ENCODE data around the gene AKAP6.

The AKAP6 gene

DNA sequence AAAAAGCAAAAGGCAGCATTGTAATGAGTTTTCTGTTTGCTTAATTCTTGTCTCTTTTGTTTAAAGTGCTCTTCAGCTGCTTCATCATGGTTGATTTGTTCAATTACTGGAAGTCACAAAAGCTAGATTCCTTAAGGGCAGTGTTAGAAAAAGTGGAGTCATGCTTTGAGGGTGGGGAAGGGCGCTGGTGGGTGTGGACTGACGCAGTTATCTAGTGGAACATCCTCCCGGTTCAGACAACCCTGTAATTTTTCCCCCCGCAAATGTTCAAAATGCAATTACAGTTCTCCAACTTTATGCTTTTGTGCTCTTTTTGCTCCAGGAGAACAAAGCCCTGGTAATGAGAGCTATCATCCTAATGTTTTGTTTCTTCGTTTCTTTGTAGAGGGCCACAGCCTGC is 2.1 kb downstream of the AKAP6 start:
- no peak for DNase-seq

DNA sequence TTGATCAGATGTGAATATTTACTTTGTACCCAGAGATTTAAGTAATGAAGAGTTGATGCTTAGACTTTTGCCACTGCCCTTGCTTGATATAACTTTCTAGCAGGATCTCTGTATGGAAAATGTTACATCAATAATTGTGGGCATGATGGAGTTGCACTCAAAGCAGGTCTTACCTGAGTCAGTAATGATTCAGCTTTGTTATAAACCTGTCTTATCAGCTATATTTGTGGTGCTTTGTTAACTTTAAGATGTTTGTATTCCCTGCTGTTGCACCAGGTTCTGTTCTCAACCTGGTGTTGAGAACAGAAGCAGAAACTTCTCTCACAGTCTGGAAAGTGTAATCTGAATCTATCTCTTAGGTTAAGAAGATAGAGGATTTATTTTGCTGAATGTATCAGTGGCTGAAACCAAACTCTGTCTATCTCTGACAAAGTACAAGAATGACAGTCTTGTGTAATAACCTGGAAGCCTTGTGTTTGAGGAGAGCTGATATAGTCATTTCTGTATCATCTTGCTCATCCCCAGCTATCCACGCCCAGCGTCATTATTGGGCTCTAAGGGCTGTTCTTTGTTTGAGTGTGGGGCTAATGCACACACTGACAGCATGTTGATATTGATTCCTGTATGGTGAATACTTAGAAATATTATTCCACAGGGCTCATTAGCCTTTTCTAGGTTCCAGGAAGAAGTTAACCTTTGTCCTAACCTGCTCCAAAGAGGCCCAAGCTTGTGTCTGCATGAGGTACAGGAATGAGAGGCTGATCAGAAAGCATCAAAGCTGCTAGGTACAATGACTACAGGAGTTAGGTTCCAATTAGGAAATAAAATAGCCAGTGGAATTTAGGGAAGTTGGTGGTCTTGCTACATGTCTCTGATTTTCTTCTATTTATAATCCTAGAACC is 3.6 kb downstream of the AKAP6 start:
- no peak for DNase-seq

DNA sequence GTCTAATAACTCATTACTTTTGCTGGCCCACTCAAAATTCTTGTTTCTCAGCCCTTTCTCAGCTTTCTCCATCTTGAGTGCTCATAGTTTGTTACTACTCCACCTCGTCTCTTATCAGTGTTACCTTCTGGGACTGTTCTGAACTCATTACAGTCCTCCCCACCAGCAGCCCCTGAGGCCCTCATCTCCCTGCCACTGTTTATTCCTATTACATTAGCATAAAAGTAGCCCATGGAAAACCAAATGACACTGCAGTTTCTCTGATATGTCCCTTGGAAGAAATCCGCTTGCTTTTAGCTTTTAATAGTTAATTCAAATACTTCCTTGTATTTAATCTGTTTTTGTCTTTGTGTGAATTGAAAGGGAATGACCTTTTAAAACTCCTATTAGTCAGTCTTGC is 7.6 kb downstream of the AKAP6 start:
- DNase-seq, result no peak

DNA sequence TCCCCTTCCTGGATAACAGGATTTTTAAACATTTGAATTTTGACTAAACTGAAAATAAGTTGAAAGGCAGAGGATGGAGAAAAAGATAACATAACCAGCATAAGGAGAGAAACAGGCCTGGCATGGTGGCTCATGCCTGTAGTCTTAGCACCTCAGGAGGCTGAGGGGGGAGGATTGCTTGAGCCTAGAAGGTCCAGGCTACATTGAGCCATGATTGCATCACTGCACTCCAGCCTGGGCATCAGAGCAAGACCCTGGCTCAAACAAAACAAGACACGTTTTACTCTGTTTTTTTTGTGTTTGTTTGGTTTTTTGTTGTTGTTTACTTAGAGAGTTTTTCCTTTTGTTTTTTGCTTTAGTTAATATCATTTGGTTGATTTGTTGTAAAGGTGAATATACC is 8.7 kb downstream of the AKAP6 start:
- DNase-seq, result no peak

DNA sequence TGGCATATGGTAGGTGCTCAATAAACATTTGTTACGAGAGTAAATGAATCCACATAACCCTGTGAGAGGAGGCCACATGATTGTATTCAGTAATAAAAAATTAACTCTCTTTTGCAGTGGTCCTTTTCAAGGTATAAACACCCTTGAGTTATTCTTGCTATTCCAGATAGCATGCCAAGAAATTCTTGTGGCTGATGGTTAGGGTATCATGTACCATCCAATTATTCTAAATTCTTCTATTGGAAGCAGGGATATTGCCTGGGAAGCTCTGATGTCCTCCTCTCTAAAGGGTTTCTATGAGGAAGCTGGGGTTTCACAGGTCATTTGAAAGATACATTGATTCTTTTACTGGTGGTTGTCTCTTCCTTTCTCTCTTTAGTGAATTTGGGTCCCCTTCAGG is 10.1 kb downstream of the AKAP6 start:
- DNase-seq, result no peak

DNA sequence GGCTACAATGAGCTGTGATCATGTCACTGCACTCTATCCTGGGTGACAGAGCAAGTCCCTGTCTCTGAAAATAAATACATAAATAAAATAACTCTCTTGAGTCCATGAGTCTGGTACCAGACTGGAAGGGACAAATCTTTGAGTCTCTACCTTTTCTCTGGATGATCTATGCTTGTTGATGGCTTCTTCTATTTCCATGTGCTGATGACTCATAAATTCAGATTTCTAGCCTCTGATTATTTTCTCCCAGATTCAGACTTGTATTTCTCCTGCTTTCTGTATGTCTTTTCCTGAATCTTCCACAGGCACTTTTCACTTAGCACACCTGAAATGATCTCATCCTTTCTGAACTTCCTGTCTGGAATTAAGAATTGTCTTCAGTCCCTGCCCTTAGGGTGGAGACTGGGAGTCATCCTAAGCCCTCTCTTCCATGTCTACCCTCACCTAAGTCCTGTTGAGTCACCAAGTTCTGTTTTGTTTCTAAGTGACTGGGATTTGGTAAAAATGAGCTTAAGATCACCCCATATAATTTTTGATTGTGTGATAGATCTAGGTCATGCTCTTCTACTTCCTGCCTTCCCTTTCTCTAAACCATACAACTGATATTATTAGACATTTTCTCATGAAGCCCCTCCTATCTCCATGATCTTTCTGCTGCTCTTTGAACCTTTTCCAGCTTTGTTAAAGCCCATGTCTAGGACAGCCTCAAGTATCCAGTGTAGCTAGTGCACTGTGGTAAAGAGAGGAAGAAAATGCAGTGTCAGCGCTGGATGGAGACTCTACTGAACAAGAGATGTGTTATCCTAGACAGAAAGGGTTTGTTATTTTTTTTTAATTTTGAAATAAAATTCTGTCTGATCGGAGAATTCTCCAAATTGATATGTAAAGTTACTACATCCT is 13.1 kb downstream of the AKAP6 start:
- DNase-seq, result no peak

DNA sequence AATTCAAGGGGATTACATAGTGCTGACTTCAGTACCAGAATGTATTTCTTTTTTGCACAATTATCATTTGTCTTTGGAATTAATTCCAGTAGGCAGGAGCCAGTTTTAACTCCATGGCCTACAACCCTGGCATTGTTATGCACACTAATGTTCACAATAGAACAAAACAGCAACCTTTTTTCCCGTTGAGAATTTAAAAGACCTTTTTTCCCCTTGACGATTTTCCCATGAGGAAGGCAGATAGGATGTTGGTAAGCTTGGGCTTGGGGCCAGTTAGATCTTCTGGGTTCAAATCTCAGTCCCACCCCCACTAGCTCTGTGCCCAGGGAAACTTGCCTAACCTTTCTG is 13.7 kb downstream of the AKAP6 start:
- no peak for DNase-seq

DNA sequence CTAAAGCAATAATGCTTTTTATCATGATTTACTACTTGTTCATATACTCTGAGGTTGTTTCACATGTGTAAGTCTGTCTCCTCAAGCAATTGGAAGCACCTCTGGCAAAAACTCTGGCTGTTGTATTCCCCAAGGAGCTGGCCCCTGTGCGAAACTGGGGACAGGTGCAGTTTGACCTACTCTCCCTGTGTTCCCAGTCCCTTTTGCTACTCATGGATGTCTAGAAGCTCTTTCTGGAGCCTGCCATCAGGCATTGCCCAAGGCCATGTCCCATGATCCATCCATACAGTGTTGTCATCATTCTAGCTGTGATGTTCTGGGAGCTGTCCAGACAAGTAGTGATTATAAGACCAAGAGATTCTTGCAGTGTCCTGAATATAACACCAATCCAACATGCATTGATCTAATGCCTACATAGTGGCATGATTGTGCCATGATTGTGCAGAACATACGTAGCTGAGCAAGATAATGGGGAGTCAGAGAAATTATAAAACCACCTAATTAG is 14.9 kb downstream of the AKAP6 start:
- no peak for DNase-seq

DNA sequence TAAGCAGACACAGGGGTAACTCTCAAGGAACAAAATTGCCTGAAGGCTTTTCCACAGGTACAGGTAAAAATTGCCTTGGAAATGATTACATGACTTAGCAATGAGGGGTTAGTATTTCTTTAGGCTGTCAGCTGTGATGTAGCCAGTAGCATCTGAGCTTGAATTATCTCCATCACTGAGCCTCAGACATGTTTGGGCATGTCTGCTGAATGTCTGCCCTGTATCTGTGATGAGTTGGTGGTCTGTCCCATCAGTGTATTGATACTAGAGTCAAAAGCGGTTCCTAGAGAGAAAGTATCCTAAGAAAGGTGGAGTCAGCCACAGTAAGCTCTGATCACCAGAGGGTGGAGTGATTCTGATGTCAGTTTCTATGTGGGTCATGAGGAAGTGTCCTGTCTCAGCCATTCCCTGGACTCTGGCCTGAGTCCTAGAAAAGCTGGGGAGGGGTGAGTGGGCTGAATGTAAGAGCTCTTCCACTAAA is 16.3 kb downstream of the AKAP6 start:
- no peak for DNase-seq

DNA sequence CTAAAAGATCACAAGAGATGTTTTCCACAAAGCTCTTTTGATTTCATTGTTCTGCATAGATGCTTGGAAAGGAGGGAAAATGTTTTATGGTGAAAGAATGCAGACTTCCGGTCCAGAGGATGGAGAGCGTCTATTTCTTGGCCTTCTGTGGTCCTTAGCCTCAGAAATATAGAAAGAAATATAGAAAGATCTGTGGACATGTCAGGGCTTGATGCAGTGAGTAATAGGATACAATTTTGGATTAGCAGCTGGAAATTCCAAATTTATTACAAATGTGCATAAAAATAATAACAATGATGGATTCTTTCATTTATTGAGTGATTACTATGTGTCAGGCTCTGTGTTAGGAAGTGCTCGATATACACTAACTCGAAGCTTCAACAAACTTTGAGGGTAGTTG is 20.2 kb downstream of the AKAP6 start:
- DNase-seq, result no peak

DNA sequence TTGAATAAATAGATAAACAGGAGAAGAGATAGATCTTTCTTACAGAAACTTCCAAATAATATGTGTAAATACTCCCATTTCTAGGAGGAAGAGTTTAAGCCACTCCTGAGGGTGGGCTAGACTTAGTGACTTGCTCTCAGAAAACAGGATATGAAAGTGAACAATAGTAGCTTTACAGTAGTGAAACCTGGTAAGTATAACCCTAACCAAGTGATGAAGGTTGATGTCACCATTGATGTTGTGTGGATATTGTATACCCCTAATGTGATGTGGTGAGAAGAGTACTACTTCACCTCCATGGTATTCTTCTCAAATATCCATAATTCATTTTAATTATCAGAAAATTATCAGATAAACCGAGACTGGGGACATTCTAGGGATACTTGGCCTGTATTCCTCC is 20.9 kb downstream of the AKAP6 start:
- DNase-seq, result no peak

DNA sequence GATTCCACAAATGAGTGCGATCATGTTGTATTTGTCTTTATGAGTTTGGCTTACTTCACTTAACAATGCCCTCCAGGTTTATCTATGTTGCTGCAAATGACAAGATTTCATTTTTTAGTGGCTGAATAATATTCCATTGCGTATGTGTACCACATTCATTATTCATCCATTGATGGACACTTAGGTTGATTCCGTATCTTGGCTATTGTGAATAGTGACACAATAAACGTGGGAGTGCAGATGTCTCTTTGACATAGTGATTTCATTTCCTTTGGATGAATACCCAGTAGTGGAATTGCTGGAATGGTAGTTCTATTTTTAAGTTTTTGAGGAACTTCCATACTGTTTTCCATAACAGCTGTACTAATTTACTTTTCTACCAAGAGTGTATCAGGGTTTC is 23.5 kb downstream of the AKAP6 start:
- no peak for DNase-seq

DNA sequence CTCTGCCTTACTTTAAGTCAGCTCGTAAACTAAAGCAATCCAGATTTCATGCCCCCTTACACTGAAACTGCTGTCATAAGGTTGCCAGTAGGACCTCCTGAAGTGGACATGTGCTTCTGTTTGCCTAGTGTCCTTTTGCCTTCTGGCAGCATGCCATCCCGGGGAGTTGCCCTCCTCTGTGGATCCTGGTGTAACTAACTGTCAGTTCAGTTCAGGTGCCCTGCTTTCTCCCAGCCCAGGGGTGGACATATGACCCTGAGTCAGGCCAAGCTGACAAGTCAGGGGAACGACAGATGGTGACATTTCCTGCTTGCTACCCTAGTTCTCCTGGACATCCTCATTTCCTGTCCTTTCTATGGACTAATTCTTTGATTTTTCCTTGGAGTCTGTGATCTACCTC is 25.6 kb downstream of the AKAP6 start:
- no peak for DNase-seq

DNA sequence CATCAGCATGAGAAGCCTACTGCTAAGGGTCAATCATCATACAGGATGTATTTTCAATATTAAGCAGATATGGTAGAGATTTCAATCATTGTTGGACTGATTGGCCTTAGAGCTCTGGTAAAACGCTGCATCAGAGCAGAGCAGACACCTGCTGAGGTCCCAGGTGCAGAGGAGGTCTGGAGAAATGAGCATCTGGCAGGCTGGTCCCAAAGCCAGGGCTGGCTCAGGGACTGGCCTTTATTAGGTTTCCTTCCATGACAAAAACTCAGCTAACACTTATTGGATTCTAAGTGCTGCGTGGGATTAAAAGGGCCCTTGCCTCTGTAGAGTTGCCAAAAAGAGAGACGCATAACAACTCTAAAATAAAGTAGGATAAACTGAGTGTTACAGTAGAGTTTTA is 29.7 kb downstream of the AKAP6 start:
- DNase-seq, result no peak

DNA sequence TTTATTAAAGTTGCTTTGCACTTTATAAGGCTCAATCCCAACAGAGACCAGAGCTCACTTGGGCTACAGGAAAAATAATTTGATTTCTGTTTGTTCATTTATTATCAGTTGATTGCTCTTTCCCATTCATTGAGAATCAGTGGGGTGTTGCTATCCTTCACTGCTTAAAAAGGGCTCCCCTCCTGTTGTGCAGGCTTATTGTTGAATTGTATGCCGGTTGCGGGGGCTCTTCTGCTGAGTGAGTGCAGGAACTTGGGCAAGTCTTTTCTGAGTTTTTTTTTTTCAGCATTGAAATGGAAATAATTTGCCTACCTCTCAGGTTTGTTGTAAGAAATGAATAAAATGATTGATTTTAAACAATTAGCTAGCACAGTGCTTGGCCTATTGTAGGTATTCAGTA is 32.6 kb downstream of the AKAP6 start:
- DNase-seq, result no peak

DNA sequence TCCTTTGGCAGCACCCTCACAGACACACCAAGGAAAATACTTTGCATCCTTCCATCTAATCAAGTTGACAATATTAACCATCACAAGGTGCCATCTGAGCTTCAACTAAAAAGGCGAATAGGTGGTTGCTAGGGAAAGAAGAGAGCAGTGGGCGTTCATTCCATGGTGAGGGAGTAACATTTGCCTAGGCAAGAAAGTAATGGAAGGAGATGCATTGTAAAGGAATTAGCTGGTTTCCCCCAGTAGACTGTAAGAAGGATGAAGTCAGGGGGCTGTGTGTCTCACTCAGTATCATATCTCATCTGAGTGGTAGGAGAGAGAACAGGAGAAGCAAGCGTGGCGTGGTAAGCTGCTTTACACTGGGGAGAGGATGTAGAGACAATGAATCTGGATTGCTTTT is 34.7 kb downstream of the AKAP6 start:
- DNase-seq, result no peak

DNA sequence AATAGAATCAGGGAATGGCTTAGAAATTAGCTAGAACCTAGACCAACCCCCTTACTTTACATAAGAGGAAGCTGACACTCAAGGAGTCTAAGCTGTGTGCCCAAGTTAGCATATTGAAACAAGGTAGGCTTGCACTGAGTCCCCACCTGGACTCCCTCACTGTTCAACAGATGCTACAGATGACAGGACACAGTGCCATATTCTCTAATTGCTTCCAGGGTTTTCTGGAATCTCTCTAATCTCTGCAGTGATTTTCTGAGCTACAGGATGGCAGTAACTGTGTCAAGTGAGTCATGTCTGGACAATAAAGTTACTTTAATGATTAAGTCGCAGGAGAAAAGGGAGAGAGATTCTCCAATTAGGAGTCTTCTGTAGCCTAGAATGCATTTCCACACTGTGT is 35.8 kb downstream of the AKAP6 start:
- DNase-seq, result no peak

DNA sequence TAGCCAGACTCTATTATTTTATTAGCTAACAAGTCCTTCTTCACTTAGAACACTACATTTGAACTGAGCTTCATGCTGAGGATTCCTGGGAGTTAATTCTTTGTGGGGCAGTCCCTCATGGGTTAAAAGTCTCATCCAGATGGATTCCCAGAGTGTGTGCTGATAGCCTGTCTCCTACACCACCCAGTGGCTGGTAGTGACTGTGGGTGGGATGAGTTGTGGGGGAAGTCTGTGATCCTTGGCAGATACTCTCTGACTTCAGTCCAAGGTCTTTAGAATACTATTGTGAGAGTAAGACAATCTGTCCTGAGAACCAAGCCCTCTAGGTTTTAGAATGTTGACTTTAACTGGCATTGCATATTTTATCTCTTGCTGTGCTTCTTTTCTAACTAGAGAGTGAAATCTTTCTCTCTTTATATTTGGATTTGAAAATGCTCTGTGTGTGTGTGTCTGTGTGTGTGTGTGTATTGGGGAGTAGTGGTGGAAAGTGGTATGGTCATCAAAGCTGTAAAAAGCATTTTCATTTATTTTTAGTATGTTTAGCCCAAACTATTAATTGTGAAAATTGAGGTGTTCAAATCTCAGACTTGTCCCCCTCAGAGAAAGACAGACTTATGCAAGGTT is 37.3 kb downstream of the AKAP6 start:
- DNase-seq, result no peak

DNA sequence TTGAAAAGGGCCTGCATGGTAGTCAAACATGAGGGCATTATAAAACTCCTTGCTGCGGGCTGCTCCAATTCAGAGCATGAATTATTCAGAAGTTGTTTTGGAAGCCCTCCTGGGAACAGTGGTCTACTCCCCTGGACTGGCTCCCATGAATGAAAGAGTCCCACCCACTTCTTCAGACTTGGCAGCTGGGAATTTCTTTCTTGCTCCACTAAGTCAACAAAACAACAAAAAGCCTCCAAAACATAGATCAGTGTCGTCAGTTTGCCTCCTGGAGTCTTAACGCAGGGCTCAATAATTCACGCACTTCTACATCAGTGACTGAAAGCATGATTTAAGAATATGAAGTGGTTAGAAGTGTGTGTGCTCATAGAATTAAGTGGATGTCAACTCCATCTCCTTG is 37.9 kb downstream of the AKAP6 start:
- no peak for DNase-seq

DNA sequence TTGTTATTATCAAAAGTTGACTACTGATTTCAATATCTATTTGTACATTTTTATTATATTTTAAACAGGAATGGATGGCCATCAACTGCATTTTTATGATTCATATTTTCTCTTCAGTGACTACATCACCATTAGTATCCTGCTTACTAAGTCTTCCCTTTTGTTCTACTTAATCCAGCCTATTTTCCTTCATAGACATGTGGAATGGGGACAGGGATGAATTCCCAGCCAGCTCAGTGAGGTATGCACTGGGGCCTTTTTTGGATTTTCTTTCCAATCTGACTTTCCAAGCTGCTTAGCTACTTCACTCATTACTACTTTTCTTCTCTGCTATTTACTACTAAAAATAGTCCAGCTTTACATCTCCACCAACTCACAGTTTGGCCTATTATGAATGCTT is 38.4 kb downstream of the AKAP6 start:
- no peak for DNase-seq

DNA sequence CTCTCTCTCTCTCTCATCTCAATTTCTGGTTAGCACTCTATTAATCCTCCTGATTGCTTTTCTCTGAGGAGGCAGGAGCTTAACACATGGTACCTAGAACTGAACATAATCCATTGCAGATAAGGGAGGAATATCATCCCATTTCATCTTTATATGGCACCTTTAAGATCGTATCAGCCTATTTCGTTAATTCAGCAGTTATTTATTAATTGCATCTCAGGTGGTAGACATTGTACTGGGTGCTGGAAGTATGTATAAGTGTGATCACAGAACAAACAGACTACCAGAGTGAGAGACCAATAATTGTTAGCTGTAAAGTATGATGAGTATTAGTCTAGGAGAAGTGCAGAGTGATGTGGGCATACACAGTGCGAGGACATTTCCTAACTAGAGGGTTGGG is 39.0 kb downstream of the AKAP6 start:
- DNase-seq, result no peak

DNA sequence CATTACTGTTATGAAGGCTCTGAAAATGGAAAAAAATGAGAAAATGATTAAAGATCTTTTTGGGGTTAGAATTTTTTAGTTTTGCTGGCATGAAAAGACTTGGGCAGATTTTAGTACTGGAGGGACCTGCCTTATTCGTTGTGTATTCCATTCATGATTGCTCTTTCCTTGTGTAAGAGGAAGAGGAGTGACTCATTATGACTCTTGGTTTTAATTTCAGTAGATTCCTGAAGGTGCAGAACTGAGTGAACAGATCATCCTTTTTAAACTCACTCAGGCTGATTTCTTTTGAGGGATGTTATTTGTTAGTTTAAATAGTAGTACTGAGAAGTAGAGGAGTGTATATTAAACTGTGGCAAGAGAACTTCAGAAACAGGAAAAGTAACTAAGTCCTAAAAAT is 41.6 kb downstream of the AKAP6 start:
- peak; percentile 21 for DNase-seq

DNA sequence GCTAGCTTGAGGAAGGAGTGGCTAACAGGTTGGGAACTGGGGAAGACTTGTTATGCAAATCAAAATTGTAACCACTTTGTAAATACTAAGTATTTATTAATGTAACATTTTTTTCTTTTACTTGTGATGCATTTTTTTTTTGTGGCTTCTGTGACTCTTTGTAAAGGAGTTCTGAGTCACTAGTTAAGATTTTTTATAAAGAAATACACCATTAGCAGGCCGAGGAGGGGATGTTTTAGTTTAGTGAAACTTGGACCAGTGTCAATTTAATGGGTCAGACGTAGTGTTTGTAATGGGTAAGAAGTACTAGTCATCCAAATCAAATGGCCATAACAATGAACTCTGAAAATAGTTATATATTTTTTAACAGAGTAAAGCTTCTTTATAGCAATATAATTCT is 43.1 kb downstream of the AKAP6 start:
- no peak for DNase-seq

All from 8988T (cell line).